ENCODE measurements around the gene UQCR11.

The UQCR11 gene

GRCh38 chr19:1634938-1635243 is 29.6 kb upstream of the UQCR11 start:
- DNase-seq = no peak

GRCh38 chr19:1634242-1634937 is 29.1 kb upstream of the UQCR11 start:
- no peak for DNase-seq

GRCh38 chr19:1633269-1633826 is 28.1 kb upstream of the UQCR11 start:
- no peak for DNase-seq

DNA sequence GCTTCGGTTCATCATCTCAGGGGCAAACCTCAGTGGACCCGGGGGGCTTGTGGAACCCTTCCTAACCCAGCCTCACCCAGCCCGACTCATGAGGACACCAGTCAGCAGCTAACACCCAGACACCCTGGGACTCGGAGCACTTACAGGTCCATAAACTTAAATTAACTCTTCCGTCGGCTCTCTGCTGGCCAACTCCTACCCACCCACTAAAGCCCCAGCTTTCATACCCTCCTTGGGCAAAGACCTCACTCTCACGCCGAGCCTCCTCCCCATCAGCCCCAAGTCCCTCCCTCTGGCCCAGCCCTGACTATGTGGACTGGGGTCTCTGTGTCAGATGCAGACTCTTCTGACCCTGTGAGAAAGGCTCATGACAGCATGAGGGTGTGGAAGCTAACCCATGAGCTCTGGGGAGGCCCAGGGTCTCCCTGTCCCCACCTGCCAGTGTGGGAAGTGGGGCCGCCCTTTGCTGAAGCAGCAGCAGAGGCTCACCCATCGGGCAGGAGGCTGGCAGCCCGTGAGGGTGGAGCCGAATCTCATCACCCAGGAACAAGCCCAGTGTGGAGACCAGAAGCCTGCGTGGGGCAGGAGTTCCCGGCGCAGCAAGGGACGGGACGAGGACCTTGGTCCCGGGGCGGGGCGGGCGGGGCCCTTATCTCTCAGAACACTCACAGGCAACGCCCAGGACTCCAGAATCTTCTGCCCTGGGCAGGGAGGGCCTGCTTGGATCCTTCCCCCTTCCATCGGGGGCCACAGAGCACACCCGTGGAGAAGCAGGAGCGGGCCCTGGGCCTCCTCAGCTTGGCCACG is 27.4 kb upstream of the UQCR11 start:
- no peak for DNase-seq

DNA sequence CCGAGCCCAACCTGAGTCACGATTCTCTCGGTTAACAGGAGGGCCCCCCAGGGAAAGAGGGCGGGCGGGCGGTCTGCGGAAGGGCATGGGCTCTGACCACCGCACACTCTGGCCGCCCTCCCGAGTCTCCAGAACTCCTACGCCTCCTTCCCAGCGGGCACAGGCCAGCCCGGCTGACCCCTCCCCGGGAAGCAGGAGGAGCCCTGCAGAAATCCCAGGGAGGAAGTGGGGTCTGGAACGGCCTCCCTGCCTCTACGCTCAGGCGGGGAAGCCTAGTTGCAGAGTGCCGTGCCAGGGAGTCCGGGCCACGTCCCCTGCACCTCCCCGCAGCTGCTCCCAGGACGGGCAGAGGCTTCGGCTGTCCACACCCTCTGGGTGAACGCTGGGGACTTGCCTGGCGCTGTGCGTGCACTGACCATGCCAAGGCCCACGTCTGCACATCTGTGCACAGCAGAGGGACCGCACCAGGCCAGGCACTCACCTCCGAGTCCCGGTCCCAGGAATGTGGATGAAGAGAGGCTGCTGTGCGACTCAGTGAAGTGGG is 26.4 kb upstream of the UQCR11 start:
- DNase-seq = no peak

- no peak for DNase-seq
These were observed 25.5 kb upstream of the UQCR11 start for GRCh38 chr19:1630811-1631210.

GRCh38 chr19:1630012-1630411 is 24.8 kb upstream of the UQCR11 start:
- no peak for DNase-seq

DNA sequence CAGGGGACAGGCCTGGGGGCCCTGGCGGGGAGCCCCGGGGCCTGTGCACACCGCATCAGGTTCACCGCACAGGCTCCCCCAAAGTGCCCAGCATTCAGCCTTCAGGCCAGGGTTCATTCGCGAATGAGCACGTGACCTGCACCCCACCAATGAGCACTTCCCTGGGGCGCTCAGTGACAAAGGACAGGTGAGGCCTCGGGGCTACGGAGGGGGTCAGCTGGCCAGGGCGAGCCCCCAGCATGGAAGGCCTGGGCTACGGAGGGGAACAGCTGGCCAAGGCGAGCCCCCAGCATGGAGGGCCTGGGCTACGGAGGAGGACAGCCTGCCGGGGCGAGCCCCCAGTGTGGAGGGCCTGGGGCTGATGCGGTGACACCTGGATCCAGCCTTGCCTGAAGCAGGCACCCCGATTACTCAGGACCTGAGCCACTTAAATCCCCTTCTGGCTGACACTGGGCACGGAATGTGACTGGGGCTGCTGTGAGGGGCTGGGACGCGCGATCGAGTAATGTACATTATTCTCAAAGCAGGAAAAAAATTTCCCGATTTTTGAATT is 24.1 kb upstream of the UQCR11 start:
- no peak for DNase-seq

- DNase-seq = no peak
These were observed 21.9 kb upstream of the UQCR11 start for GRCh38 chr19:1627194-1627593.

GRCh38 chr19:1626417-1627010 is 21.3 kb upstream of the UQCR11 start:
- DNase-seq = no peak

DNA sequence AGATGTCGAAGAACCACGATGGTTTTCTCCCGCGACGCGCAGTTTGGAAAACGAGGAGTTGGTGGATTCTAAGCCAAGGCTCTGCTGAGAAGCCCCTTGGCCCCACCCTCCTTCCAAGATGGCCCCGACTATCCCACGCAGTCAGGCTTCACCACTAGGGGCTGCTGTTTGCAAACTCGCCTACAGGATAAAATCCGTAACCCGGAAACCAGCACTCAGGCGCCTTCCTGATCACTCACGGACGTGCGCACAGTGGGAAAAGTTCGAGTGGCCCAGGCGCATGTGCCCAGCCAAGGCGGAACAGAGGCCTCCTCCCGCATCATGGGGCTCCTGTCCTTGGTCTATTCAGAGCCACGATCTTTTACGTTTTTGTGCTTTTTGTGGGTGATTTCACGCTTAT is 19.2 kb upstream of the UQCR11 start:
- DNase-seq = peak in 1 of 4 experiments; percentile 22

GRCh38 chr19:1622541-1622940 is 17.3 kb upstream of the UQCR11 start:
- no peak for DNase-seq

- no peak for DNase-seq
These were observed 16.7 kb upstream of the UQCR11 start for GRCh38 chr19:1622007-1622406.

DNA sequence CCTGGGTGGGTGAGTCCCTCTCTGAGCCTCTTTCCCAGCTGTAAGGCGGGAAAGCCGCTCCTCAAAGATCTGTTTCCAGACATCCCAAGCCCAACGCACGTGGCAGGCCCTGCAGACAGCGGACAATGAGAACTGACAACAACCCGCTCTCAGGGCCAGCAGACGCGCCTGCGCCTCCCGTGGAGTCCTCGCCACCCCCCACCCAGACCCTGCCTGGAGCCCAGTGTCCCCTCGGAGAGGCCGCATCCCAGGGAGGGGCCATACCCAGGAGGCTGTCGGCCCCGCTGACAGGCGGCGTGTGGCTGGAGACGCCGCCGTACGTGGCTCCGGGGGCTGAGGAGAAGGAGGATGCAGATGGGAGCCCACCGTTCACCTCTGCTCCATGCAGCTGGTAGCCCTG is 16.3 kb upstream of the UQCR11 start:
- DNase-seq = no peak

DNA sequence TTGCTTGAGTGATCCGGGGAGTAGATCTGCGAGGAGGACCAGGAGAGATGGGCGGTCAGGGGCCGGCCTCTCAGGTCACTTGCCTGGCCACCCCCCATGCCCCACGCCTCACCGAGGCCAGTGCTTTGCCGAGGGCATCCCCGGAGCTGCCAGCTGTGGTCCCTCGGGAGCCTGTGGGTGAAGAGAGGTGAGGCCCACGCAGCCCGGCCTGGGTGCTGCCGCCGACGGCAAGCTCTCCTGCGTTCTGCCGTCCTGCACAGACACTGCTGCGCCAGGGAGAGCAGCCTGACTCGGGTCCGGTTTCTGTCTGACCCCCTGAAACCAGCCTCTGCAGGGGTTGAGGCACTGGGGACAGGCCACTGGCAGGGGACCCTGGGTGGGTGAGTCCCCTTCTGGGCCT is 15.8 kb upstream of the UQCR11 start:
- DNase-seq = no peak

DNA sequence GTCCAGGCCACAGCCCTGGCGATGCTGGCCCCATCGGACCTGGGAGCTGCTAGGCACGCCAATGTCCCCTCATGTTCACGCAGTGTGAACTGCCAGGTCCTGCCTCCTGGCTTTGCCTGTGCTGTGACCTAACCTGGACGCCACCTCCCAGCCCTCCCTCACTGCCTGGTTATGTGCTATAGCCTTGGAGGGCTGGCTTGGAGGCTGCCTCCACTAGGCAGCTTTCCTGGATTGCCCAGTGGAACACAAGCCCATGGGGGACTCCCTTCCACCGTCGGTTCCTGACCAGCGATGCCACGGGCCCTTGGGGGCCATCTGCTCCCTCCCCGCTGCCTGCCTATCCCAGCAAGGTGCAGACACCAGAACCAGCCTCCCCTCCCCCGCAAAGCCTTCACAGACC is 15.2 kb upstream of the UQCR11 start:
- DNase-seq = no peak

DNA sequence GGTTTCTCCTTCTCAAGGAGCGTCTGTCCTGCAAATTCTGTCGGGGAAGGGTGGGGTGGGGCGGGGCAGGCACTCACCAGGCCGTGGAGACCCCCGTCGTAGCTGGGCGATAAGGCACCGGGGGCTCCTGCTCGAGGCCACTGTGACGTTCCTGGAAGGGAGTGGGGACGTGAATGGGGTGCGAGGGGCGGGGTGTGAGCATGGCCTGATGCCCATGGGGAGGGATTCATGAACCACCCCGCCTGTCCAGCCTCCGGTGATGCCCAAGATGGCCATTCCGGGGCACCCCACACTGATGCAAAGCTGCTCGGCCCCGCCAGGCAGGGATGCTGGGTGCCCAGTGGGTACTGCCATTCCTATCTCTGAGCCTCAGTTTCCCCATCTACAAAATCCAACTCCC is 14.4 kb upstream of the UQCR11 start:
- DNase-seq = no peak

DNA sequence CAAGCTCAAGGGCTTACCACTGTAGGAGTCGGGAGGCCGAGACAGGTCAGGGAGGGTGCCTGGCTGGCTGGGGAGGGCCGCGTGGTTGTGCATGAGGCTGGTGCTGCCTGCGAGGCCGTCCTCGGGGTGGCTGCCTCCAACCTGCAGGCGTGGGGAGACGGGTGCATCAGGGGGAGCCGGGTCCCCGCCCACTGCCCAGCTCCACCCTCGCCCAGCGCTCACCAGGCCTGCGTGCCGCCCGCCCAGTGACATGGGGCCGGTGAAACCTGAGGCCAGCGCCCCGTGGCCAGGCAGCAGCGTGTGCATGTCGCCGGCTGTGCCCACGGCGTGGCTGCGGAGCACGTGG is 13.8 kb upstream of the UQCR11 start:
- DNase-seq = no peak

DNA sequence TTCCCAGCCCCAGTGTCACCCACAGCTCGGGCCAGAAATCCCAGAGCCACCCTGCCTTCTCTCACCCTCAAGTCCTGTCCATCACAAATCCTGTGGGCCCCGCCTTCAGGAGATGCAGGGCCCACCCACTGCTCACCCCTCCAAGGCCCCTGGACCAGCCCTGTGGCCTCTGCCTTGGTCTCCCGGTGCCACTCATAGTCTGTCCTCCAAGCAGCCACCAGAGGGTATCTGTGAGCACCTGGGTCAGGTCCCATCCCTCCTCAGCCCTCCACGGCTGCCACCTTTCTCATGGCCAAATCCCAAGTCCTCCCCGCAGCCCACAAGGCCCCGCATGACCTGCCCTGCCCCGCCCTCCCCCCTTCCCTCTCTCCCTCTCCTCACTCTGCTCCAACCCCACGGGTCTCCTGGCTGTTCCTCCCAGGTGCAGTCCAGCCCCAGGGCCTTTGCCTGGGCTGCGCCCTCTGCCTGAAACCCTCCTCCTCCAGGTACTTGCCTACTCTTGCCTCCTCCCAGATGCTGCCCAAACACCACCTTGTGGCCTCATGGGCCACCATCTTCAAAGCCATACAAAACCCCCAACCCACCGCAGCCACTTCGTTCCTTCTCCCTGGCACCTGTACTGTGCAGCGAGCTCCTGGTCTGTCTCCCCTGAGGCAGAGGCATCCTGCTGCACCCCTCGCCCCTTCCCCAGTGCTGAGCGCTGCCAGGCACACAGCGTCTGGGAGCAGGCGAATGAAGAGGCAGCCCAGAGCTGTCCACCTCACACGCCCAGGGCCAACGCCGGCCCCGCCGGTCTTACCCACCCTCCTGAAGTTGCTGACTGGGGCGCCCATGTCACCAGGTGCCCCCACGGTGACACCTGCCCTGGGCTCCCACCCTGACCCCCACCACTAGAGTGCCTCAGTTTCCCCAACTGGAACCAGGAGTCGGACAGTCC is 13.2 kb upstream of the UQCR11 start:
- no peak for DNase-seq

GRCh38 chr19:1616875-1617274 is 11.6 kb upstream of the UQCR11 start:
- no peak for DNase-seq

DNA sequence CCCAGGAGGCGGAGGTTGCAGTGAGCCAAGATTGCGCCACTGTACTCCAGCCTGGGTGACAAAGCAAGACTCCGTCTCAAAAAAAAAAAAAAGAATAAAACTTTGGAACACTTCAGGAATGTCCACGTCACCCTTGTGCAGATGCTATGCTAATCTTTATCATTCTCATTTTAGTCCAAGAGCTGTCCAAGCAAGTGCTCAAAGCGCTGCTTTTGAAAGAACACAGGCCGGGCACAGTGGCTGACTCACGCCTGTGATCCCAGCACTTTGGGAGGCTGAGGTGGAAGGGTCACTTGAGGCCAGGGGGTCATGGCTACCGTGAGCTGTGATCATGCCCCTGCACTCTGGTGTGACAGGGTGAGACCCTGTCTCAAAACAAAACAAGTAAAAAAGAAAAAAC is 11.1 kb upstream of the UQCR11 start:
- no peak for DNase-seq

GRCh38 chr19:1615156-1615765 is 10.0 kb upstream of the UQCR11 start:
- DNase-seq = no peak

Data from activated CD4-positive, CD25-positive, alpha-beta regulatory T cell (primary cell).